AG20443 (cell line): ENCODE data around the gene SGSM2.

Experiments used
- DNase-seq: peaks from one replicate; pipeline ENCODE4 v3.0.0; 2012; ENCODE audit warnings: low spot score, mixed read lengths

Gene SGSM2

DNA sequence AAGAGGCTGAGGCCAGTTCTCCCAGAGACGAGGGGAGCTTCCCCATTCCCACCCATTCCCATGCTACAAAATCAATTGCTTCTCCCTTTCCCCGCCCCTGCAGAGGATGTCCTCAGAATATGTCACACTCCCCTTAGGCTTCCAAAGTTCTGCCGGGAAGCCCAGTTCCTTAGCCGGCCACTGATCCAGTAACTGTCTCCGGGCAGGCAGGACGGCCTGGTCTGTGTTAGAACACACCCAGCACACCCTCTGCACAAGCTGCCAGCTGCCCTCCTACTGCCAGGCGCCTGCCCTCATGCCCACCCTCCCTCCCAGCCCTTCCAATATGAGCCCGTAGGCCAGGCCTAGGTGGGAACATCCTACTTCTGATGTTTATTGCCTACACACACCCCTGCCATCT is 31.1 kb downstream of the SGSM2 start:
- DNase-seq: no peak

DNA sequence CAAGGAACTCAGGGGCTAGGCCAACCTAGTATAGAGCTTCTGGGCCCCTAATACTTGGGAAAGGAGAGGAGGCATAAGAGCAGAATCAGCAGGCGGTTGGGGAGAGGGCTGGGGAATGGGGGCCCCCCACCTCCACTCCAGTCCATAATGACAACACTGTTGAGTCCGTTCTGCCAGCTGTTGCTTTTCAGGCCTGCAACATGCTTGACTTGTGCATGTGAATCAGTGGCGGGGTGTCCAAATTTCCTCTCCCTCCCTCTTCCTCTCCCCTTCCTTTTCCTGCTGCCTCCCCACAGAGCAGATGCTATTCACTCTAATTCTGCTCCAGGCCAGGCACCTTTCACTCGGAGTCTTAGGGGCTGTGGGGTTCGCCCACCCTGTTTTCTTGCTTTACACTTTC is 31.7 kb downstream of the SGSM2 start:
- no peak for DNase-seq

DNA sequence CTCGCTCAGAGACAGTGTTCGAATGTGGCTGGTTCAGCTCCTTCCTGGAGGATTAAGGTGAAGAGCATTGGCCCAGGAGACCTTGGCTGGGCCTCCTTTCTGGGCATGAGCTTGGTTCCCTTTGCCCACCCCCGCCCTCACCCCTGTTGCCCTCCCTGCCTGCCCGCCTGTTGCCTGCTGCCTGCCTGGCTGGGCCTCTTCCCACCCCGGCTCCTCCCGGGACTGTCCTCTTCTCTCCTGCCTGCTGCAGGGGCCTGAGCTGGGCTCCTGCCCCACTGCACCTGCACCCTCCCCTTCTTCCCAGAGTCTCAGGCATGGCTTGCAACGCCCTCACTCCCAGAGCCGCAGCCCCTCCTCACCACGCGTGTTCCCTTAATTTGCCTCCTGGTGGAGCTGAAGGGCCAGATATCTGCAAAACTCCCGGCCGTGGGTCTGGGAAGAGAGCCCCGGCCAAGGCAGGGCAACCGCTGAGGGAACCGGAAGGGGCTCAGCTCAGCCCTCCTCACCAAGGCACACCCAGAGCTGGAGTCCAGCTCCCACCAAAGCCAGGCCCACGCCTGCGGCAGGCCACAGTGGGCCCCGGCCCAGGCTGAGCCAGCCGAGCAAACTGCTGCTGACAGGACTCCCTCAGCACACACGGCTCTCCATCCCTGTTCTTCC is 32.4 kb downstream of the SGSM2 start:
- no peak for DNase-seq

GRCh38 chr17:2370211-2370589 is 32.9 kb downstream of the SGSM2 start:
- no peak for DNase-seq

DNA sequence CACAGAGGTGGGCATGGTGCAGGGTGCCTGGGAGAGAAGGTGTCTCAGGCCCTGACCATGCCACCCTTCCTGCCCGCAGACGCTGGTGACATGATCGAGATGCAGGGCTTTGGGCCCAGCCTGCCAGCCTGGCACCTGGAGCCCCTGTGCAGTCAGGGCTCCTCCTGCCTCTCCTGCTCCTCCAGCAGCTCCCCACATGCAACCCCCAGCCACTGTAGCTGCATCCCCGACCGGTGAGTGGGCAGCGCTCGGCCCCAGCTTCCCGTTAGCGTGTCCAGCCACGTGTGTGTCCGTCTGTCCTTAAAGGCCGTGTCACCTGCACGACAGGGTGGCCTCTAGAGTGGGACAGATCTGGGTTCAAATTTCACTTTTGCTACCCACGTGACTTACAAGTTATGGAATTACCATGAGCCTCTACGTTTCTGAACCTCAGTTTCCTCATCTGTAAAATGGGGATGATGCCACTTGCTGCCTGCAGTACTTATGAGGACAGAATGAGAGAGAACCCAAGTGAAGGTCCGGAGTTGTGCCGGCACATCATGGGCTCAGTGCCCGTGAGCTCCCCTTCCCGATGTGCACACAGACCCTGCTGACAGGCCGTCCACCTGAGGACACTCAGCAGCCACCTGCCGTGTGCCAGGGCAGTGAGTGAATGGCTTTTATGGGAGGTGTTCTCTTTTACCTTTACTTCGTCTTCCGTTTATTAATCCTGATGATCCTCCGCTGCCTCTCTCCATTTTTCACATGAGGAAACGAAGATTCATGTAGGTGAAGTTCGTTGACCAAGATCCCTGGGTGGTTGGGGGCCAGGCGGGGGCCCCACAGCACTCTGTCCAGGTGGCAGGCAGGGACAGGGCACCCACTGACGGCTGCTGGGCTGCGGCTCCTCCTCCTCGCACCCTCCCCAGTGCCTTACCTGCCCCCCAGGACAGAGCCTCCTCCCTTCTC is 34.2 kb downstream of the SGSM2 start:
- DNase-seq: no peak

DNA sequence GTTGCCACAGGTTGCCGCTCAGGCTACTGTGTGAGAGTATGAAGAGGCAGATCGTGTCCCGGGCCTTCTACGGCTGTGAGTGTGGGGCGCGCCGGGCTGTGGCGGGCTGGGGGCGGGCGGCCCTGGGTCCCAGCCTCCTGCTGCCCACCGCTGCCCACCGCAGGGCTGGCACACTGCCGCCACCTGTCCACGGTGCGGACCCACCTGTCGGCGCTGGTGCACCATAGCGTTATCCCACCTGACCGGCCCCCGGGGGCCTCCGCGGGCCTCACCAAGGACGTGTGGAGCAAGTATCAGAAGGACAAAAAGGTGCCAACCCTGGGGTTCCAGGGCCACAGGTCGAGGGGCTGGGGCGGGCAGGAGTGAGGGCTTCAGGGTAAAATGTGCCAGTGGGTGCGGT is 34.9 kb downstream of the SGSM2 start:
- no peak for DNase-seq

GRCh38 chr17:2372681-2373080 is 35.4 kb downstream of the SGSM2 start:
- no peak for DNase-seq

GRCh38 chr17:2373179-2373578 is 35.9 kb downstream of the SGSM2 start:
- no peak for DNase-seq

DNA sequence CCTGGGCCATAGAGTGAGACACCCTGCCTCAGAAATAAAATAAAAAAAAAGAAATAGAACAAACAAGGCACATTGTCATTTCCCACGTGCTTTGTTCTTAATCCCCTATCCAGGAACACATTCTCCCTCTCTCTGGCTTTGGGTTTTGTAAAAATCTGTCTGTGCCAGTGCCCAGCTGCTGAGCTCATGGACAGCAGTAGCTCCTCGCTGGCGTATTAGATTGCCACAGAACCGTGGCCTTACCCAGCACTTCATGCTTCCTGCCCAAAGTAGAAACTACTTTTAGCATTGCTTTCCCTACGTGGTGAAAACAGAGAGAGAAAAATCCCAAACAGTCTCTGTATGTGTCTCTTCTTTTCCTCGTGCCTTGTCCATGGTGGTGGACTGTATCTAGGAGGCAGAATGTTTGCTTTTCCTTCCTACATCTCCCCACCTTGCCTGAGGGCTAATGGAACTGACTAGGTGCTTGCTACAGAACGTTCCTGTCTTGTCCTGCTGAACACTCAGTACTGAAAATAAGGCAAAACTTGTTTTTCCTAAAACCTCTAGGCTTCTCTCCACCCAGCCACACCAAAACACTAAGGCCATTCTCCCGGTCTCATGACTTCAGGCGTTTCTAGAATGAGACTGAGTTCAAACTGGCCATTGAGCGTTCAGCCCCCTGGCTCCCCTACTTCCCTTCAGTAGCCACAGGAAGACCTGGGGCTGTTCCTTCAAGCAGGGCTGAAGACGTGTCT is 37.4 kb downstream of the SGSM2 start:
- no peak for DNase-seq

DNA sequence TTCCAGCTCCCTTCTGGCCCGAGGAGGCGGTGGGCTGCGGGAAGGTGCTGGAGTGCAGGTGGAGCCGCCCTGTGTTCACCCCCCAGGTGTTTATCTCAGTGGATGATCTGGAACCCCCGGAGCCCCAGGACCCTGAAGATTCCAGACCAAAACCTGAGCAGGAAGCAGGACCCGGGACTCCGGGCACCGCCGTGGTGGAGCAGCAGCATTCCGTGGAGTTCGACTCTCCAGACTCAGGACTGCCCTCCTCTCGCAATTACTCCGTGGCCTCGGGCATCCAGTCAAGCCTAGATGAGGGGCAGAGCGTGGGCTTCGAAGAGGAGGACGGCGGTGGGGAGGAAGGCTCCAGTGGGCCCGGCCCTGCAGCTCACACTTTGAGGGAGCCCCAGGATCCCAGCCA is 38.1 kb downstream of the SGSM2 start:
- no peak for DNase-seq

DNA sequence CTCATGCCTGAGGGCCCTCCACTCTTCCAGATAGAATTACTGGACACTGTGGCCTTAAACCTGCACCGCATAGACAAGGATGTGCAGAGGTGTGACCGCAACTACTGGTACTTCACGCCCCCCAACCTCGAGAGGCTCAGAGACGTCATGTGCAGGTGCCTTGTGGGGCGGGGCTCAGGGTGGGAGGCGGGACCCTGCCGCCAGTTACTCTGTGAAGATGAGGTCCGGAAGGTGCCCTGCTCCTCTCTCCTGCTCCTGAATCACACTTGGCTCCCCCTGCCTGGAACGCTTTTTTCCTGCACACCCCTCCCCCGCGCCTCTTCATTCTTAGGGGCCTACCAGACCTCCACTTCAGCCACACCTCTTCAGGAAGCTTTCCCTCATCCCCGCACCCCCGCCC is 38.8 kb downstream of the SGSM2 start:
- no peak for DNase-seq

DNA sequence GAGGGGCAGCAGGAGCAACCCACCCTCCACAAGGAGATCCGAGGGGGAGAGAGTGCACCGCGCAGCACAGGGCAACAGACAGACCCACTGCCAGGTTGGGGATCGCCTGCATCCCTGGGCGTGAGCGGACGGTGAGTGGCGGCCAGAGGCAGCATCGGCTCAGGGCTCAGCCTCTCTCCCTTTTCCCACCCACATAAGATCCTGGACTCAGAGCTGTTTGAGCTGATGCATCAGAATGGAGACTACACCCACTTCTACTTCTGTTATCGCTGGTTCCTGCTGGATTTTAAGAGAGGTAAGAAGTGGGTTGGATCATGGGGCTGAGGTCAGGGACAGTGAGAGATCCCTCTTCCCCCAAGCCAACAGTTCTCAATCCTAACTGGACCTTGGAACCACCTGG is 40.4 kb downstream of the SGSM2 start:
- no peak for DNase-seq

DNA sequence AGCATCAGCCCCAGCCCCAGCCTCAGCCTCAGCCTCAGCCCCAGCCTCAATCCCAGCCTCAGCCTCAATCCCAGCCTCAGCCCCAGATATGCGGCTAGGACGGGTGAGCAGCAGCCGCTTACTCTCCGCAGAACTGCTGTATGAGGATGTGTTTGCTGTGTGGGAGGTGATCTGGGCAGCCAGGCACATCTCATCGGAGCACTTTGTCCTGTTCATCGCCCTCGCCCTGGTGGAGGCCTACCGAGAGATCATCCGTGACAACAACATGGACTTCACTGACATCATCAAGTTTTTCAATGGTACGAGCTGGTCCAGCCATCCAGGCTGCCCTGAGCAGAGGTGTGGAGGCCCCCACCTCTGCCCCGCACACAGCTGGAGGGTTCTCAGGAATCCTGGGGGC is 41.6 kb downstream of the SGSM2 start:
- DNase-seq: no peak

DNA sequence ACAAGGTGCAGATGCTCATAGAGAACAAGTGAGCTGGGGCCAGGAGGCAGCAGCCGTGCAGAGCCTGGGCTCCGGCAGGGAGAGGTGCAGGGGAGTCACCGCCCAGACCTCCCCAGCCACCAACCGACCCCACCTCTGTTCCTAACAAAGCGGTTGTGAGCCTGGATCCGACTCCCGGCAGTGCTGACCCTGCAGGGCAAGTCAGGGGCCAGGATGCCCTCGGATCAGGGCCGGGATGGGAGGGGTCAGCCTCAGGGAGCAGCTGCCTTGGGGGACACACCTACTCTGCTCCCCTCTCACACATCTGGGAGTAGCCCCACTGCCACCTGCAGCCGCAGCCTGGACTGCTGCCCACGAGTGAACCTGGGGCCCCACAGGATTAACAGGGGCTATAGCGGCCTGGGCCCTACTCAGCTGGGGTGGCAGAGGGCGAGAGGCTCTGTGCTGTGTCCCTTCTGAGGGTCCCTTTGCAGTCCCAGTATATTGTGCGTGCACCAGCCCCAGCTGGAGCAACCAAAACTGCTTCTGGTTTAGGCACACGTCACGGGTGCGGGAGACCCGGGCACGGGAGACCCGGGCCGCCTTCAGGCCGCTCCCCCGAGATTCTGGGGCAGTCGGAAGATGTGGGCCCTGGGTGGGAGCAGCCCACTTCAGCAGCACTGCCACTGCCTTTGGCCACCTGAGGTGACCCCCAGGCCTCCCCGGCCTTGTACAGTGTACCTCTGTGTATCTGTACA is 42.4 kb downstream of the SGSM2 start:
- no peak for DNase-seq

DNA sequence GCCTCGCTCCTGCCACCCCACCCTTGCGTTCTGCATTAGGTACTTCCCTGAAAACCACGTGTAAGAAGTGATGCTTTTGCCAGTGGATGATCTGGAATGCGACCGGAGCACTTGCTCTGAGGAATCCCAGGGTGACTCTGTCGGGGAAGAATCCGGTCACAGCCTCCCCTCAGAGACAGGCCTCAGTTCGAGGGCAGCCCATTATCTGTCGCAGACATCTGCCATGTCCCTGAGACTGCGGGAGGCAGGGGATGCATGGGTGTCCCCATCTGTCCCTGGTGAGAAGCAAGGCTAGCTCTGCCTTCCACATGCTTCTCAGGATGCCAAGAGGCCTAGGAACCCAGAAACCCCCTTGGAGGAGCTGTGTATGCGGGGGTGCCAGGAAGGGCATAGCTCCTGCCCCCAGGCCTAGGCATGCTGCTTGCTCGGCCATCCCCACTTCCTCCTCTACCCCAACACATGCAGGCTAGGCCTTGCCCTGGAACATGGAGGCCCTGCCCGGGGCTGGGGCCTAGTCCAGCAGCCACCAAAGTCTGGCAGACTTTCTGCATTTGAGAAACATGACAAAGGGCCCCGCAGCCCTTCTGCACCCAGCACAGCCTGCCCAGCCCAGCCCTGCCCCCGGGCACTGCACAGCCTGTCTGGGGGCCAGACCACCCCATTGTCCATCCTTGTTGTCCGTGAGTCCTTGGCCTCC is 43.1 kb downstream of the SGSM2 start:
- peak; percentile 54 for DNase-seq

DNA sequence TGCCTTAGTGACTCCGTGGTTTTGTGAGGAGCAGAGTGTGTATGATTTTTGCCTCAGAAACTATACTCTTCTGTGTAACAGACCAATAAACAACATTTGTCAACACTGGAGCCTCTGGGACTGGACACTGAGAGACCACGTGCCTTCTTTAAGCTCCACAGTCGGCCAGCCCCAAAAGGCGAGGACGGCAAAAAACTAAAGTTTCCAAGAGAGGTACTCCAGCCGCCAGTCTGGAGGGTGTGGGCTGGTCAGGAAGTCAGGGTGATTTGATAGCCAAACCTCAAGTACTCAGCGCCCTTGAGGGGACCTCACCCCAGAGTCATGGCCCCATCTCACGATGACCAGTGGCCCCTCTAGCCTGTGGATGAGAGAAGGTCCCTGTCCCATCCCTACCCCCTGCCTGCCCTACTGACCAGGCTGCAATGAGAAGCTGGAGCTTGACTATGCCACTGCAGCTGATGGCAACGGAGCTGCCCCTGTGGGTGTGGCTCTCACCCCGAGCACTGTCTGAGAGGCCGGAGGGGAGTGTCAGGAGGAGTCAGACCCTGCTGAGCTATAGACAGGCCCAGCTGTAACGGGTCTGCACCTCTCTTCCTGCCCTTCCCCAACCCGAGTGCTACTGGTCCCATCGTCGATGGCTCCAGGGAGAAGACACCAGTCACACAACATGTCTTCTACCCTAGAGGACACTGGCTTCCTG is 43.8 kb downstream of the SGSM2 start:
- no peak for DNase-seq

- DNase-seq: no peak
Measured at GRCh38 chr17:2383628-2384167, 46.4 kb downstream of the SGSM2 start.

DNA sequence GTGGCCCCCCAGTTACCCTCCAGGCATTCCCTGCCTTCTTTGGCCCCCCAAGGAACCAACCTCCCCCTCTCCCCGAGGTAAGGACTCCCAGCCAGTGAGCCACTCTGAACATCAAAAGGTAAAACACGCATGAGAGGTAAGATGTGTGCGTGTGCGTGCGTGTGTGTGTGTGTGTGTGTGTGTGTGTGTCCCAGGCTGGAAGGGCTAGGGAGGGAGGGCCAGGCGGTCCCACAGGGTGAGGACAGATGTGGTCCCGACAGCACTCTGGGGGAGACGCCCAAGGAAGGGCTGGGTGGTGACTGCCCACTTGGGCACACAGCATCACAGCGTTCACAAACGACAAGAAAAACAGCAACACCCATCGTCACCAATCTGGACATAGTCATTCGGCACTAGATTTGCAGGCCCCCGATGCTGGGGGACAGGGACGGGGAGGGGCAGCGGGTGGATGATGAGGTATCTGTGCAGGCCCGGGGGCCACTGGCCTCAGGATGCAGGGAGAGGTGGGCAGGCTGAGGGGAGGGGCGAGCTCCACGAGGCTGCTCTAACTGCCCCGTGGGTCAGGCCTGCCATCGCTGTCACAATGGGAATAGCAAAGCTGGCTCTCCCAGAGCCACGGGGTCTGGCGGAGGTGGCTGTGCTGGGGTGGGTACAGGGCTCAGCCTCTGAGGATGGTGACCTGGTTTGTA is 47.3 kb downstream of the SGSM2 start:
- no peak for DNase-seq

DNA sequence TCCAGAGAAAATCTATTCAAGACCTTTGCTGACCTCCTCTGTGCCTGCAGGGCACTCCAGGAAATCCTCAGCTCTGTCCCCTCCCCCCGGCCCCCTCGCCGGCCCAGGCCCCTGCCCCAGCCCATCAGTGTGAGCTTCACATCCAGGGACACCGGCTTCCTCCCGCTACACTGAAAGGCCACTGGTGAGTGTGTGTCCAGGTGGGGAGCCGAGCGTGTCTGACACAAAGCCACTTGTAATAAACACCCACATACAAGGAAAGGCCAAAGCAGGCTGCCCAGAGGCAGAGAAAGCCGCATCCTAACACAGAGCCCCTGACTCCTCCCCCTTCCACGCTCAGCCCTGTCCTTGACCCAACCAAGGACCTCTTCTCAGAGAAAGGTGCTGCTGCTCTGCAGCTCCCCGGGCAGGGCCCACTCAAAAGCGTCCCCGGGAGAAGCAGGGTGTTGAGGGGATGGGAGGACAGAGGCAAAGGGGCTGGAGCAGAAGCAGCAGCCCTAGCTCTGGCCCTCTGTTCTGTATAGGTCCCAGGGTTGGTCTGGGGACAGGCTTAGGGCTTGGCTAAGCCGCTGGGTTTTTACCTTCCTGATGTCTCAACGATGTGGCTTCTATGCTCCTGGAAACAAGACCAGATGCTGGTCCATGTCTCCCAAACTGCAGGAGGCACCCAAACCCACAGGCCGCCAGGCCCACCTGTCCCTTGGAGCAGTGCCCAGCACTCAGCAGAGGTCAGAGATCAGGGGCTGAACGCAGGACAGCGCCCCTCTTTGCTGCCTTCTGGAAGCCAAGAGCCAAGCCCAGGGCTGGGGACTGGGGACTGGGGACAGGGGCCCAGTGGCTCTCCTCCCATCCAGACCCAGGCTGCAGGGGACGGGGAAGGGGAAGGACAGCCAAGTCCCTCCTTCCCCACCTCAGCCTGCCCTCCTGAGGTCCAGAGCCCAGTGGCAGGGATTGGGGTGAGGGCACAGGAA is 48.2 kb downstream of the SGSM2 start:
- DNase-seq: no peak
